ENCODE measurements around the gene LHX1. TPM values are rescaled to one million over a fixed set of nuclear protein-coding genes. Genes with fewer than 3 reads are reported as not detected.
A peak's percentile ranks its signal among the peaks of the same experiment; 100 is the strongest.

LHX1 gene
- total RNA-seq, 1 donor: not detected

- no peaks in the 10 kb centered on the region for H3K79me2 ChIP-seq (ENCODE audit: insufficient read depth, low read length)
- peak; percentile 74 for DNase-seq (ENCODE audit: insufficient read length, low spot score, missing footprints)
- H2AFZ ChIP-seq (ENCODE audit: low read length): no peak overlapping the region
- no peak for TF ChIP-seq CTCF (IDR thresholded peaks at IDR 0.05; ENCODE audit: extremely low read depth, low read depth, low read length)
- no peaks in the 10 kb centered on the region for H3K9me3 ChIP-seq (ENCODE audit: low read depth, low read length)
- H3K4me3 ChIP-seq (ENCODE audit: insufficient read depth, low read length): no peak overlapping the region
- H4K20me1 ChIP-seq (ENCODE audit: insufficient read depth, low read length): no peaks in the 10 kb centered on the region
- no peaks in the 10 kb centered on the region for H3K36me3 ChIP-seq (ENCODE audit: insufficient read depth, low read length)
- peaks cover 6% of the 10 kb centered on the region for H3K4me1 ChIP-seq (ENCODE audit: insufficient read depth, low read length)
- no peak overlapping the region for H3K27ac ChIP-seq (ENCODE audit: low read depth, low read length)
- no peak overlapping the region for H3K4me2 ChIP-seq (ENCODE audit: insufficient read depth, low read length)
- H3K27me3 ChIP-seq (ENCODE audit: insufficient read depth, low read length): peaks cover 96% of the 10 kb centered on the region
These were observed 6.2 kb downstream of the LHX1 start for GRCh38 chr17:36943250-36944191.

GRCh38 chr17:36944553-36944952, 7.3 kb downstream of the LHX1 start:
- TF ChIP-seq CTCF (IDR thresholded peaks at IDR 0.05; ENCODE audit: extremely low read depth, low read depth, low read length): no peak
- no peak overlapping the region for H2AFZ ChIP-seq (ENCODE audit: low read length)
- no peak overlapping the region for H3K27ac ChIP-seq (ENCODE audit: low read depth, low read length)
- peaks cover 4% of the 10 kb centered on the region for H3K79me2 ChIP-seq (ENCODE audit: insufficient read depth, low read length)
- H3K27me3 ChIP-seq (ENCODE audit: insufficient read depth, low read length): peaks cover 86% of the 10 kb centered on the region
- H3K36me3 ChIP-seq (ENCODE audit: insufficient read depth, low read length): no peaks in the 10 kb centered on the region
- no peak overlapping the region for H3K4me3 ChIP-seq (ENCODE audit: insufficient read depth, low read length)
- H3K4me2 ChIP-seq (ENCODE audit: insufficient read depth, low read length): no peak overlapping the region
- H3K9me3 ChIP-seq (ENCODE audit: low read depth, low read length): no peaks in the 10 kb centered on the region
- DNase-seq (ENCODE audit: insufficient read length, low spot score, missing footprints): peak; percentile 35
- H4K20me1 ChIP-seq (ENCODE audit: insufficient read depth, low read length): peaks cover 1% of the 10 kb centered on the region
- peaks cover 8% of the 10 kb centered on the region for H3K4me1 ChIP-seq (ENCODE audit: insufficient read depth, low read length)

GRCh38 chr17:36945140-36945539, 7.9 kb downstream of the LHX1 start:
- Histone ChIP-seq H3K4me2 (ENCODE audit: insufficient read depth, low read length) (no peak overlapping the region), H3K27ac (ENCODE audit: low read depth, low read length) (no peak overlapping the region), H3K27me3 (ENCODE audit: insufficient read depth, low read length) (peaks cover 81% of the 10 kb centered on the region), H2AFZ (ENCODE audit: low read length) (no peak overlapping the region), H3K9me3 (ENCODE audit: low read depth, low read length) (no peaks in the 10 kb centered on the region), H3K4me1 (ENCODE audit: insufficient read depth, low read length) (peaks cover 13% of the 10 kb centered on the region), H3K4me3 (ENCODE audit: insufficient read depth, low read length) (no peak overlapping the region), H3K36me3 (ENCODE audit: insufficient read depth, low read length) (no peaks in the 10 kb centered on the region), H3K79me2 (ENCODE audit: insufficient read depth, low read length) (peaks cover 10% of the 10 kb centered on the region), H4K20me1 (ENCODE audit: insufficient read depth, low read length) (peaks cover 7% of the 10 kb centered on the region)
- no peak for TF ChIP-seq CTCF (IDR thresholded peaks at IDR 0.05; ENCODE audit: extremely low read depth, low read depth, low read length)
- DNase-seq (ENCODE audit: insufficient read length, low spot score, missing footprints): no peak

GRCh38 chr17:36945959-36946725, 8.9 kb downstream of the LHX1 start:
- Histone ChIP-seq H3K27ac (ENCODE audit: low read depth, low read length) (no peak overlapping the region), H4K20me1 (ENCODE audit: insufficient read depth, low read length) (peaks cover 10% of the 10 kb centered on the region), H3K4me3 (ENCODE audit: insufficient read depth, low read length) (no peak overlapping the region), H3K4me2 (ENCODE audit: insufficient read depth, low read length) (no peak overlapping the region), H3K36me3 (ENCODE audit: insufficient read depth, low read length) (peaks cover under 1% of the 10 kb centered on the region), H3K79me2 (ENCODE audit: insufficient read depth, low read length) (peaks cover 20% of the 10 kb centered on the region), H3K27me3 (ENCODE audit: insufficient read depth, low read length) (peaks cover 71% of the 10 kb centered on the region), H3K9me3 (ENCODE audit: low read depth, low read length) (no peaks in the 10 kb centered on the region), H3K4me1 (ENCODE audit: insufficient read depth, low read length) (peaks cover 15% of the 10 kb centered on the region), H2AFZ (ENCODE audit: low read length) (no peak overlapping the region)
- no peak for TF ChIP-seq CTCF (IDR thresholded peaks at IDR 0.05; ENCODE audit: extremely low read depth, low read depth, low read length)
- peak; percentile 73 for DNase-seq (ENCODE audit: insufficient read length, low spot score, missing footprints)

Measured in osteoblast (primary cell).